Liver (tissue), 3 donors: ENCODE measurements around the gene RAD51B.

ENCODE experiments used
- EGR1 ChIP-seq, 2 donors: IDR thresholded peaks; 2 replicates each; pipeline ENCODE4 v1.6.1; 2016 to 2018; ENCODE audit warnings: antibody characterized with exemption in 2 of 2, low read depth in 2 of 2
- GABPA ChIP-seq, 2 donors: IDR thresholded peaks in 1 of 2; conservative IDR thresholded peaks in 1 of 2; 2 replicates each; pipeline ENCODE4 v1.6.1; 2016; ENCODE audit warnings: antibody characterized with exemption in 2 of 2, mild to moderate bottlenecking in 1 of 2, moderate library complexity in 1 of 2
- MAX ChIP-seq: IDR thresholded peaks from 2 replicates; pipeline ENCODE4 v1.6.1; 2016; ENCODE audit warnings: antibody characterized with exemption
- TAF1 ChIP-seq: conservative IDR thresholded peaks from 2 replicates; pipeline ENCODE4 v1.6.1; 2016; ENCODE audit warnings: antibody characterized with exemption, mild to moderate bottlenecking
- YY1 ChIP-seq: IDR thresholded peaks from 2 replicates; pipeline ENCODE4 v1.6.1; 2016; ENCODE audit warnings: antibody characterized with exemption, mild to moderate bottlenecking
- TF ChIP-seq, protein P1 (sequence below): fragments of 150-350 bp; IDR thresholded peaks from 2 replicates; pipeline ENCODE4 v1.5.1; 2017; ENCODE audit warnings: improper control_type of control experiment, low read depth, low read length; ENCODE audit not compliant: missing input control
- donor health status: healthy.
- donor health status: healthy.

- TF ChIP-seq EGR1 (IDR thresholded peaks at IDR 0.05; ENCODE audit: low read depth in 2 of 2) (no peak), TAF1 (no peak), YY1 (no peak), MAX (no peak), GABPA (IDR thresholded peaks at IDR 0.05 in 1 of 2, conservative IDR thresholded peaks at IDR 0.05 in 1 of 2) (no peak)
- TF ChIP-seq, protein P1, sequence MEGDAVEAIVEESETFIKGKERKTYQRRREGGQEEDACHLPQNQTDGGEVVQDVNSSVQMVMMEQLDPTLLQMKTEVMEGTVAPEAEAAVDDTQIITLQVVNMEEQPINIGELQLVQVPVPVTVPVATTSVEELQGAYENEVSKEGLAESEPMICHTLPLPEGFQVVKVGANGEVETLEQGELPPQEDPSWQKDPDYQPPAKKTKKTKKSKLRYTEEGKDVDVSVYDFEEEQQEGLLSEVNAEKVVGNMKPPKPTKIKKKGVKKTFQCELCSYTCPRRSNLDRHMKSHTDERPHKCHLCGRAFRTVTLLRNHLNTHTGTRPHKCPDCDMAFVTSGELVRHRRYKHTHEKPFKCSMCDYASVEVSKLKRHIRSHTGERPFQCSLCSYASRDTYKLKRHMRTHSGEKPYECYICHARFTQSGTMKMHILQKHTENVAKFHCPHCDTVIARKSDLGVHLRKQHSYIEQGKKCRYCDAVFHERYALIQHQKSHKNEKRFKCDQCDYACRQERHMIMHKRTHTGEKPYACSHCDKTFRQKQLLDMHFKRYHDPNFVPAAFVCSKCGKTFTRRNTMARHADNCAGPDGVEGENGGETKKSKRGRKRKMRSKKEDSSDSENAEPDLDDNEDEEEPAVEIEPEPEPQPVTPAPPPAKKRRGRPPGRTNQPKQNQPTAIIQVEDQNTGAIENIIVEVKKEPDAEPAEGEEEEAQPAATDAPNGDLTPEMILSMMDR = no peak
These were observed 353.0 kb downstream of the RAD51B start for GRCh38 chr14:68172627-68173026.
